Amygdala (tissue), 56 donors: ENCODE measurements around the gene CTTNBP2NL.
"Not testable (repeated sequence)": the region's sequence is repeated elsewhere in the genome, so short reads cannot be mapped to it uniquely, and the experiment has no call there.

Experiments used
- DNase-seq, 56 donors: peaks; one replicate each; lab custom pipeline; 2025; lab: John Stamatoyannopoulos, UW

Gene CTTNBP2NL

GRCh38 chr1:112417271-112417670 is 21.3 kb downstream of the CTTNBP2NL start:
- DNase-seq = no peak

DNA sequence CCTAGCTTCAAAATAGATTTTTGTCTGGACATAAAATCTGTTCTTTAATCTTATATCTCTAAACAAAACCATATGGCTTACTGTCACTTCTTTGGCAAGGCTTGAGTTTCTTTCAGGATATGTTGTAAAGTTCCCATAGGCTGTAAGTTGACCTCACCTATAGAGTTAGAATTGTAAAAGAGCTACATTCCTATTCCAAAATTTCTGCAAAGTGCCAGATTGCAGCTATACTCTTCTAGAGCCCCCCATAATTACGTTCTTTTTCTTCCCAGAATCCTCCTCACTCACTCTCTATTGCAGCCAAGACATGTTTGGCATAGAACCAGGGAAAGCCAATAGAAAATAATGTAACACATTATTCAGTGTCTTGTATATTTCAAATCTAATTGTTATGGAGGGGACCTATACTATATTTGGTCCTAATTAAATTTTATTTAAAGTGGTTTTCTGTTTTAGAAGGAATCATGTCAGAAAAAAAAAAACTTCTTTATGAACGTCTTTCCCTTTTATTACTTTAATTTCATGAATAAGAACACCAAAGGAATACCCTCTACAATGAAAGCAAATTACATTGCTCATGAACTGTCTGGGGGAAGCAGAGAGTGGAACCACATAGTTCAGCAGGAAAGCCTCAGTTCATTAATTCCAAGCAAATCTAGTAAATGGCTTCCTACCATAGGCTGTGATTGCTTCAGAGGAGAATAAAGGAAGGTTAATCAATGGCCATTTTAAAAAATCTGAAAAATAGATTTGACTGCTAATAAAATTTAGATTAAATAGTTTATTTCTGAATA is 22.3 kb downstream of the CTTNBP2NL start:
- no peak for DNase-seq

GRCh38 chr1:112423207-112423606 is 27.2 kb downstream of the CTTNBP2NL start:
- no peak for DNase-seq

DNA sequence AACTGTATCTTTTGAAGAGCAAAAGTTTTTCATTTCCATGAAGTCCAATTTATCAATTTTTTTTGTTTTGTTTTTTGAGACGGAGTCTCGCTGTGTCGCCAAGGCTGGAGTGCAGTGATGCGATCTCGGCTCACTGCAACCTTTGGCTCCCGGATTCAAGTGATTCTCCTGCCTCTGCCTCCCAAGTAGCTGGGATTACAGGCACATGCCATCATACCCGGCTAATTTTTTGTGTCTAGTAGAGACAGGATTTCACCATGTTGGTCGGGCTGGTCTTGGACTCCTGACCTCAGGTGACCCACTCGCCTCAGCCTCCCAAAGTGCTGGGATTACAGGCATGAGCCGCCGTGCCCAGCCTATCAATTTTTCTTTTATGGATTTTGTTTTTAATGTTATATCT is 27.7 kb downstream of the CTTNBP2NL start:
- DNase-seq = not testable (repeated sequence)

- DNase-seq = no peak
Observed at GRCh38 chr1:112429749-112430148, 33.7 kb downstream of the CTTNBP2NL start.

GRCh38 chr1:112431038-112431437 is 35.0 kb downstream of the CTTNBP2NL start:
- no peak for DNase-seq

- no peak for DNase-seq
Observed at GRCh38 chr1:112435448-112435847, 39.4 kb downstream of the CTTNBP2NL start.

DNA sequence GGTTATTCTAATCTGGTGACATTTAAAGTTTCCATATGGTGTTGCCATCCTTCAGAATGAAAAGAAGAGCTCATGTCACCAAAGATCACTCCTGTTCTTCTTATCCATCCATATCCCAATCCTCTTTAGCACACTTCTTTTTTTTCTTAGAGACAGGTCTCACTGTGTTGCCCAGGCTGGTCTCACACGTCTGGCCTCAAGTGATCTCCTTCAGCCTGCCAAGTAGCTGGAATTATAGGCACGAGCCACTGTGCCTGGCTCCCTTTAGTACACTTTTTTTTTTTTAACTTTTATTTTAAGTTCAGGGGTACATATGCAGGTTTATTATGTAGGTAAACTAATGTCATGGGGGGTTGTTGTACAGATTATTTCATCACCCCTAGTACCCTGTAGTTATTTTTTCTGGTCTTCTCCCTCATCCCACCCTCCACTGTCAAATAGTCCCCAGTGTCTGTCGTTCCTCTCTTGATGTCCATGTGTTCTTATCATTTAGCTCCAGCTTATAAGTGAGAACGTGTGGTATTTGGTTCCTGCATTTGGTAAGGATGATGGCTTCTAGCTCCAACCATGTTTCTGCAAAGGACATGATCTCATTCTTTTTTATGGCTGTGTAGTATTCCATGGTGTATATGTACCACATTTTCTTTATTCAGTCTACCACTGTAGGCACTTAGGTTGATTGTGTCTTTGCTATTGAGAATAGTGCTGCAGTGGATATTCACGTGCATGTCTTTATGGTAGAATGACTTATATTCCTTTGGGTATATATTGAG is 40.6 kb downstream of the CTTNBP2NL start:
- DNase-seq = no peak

DNA sequence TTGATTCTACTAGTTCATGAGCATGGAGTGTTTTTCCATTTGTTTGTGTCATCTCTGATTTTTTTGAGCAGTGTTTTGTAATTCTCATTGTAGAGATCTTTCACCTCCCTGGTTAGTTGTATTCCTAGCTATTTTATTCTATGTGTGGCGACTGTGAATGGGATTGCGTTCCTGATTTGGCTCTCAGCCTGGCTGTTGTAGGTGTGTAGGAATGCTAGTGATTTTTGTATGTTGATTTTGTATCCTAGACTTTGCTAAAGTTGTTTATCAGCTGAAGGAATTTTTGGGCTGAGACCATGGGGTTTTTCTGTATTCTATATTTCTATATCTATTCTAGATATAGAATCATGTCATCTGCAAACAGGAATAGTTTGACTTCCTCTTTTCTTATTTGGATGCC is 42.1 kb downstream of the CTTNBP2NL start:
- DNase-seq = not testable (repeated sequence)

- DNase-seq = no peak
Observed at GRCh38 chr1:112439592-112439991, 43.6 kb downstream of the CTTNBP2NL start.

DNA sequence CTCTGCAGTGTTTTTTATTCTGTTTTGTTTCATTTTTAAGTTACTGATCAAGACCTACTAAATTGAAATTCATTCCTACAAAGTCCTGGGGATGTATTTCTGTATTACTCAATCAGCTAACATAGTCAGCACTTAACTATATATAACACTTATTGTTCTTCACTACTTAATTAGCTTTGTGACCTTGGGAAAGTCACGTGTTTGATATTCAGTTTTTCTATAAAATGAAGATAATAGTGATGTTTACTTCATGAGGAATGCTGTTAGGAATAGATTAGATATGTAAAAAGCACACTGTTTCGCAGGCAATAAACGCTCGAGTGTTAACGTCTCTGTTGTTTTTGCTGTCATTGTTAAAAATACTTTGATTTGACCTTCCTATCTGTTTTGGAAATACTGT is 44.6 kb downstream of the CTTNBP2NL start:
- DNase-seq = no peak

DNA sequence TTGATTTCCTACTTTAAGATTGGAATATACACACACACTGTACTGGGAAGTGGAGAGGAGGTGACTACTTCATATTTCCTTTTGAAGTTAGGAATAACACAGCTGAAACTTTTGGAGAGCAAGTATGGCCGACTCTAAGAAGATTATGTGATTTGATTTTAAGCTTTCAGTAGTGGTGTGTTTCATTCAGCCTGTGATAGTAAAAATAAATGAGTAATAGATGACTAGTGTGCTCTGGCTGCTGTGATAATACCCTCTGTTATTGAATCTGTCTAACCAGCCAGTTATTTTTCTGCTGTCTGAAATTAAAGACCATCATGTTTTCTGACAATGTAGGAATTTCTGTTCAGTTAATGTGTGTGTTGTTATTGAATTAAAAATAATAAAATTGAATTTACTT is 48.3 kb downstream of the CTTNBP2NL start:
- DNase-seq = no peak

DNA sequence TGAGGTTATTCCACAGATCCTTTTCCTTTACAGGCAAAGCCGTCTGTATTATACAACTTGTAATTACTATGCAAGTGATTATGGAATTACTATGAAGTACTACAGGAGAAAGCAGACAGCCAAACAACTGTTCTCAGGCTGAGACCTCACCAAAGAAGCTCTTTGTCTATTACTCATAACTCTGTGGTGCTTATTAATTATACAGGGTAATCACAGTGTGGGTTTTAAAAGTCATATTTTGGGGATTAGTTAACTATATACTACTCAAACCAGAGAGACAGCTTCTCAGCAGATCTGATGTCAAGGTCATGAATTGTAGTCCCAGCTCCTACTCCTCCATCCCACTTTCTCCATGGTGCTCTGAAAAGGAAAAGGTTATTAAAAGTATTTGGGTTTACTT is 49.6 kb downstream of the CTTNBP2NL start:
- no peak for DNase-seq

DNA sequence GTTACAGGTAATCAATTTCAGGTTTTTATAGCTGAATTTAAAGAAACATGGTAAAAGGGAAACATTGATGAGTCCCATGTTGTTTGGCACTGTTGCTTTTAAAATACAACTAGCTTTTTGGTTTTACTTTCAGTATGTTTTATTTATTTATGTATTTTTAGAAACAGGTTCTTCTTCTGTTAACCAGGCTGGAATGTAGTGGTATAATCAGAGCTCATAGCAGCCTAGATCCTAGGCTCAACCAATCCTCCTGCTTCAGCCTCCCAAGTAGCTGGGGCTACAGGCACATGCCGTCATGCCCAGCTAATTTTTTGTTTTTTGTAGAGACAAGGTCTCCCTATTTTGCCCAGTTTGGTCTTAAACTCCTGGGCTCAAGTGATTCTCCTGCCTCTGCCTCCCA is 50.4 kb downstream of the CTTNBP2NL start:
- DNase-seq = no peak

- DNase-seq = no peak
Observed at GRCh38 chr1:112448904-112449629, 53.1 kb downstream of the CTTNBP2NL start.

GRCh38 chr1:112449630-112449983 is 53.6 kb downstream of the CTTNBP2NL start:
- DNase-seq = no peak

GRCh38 chr1:112450773-112451172 is 54.8 kb downstream of the CTTNBP2NL start:
- no peak for DNase-seq

DNA sequence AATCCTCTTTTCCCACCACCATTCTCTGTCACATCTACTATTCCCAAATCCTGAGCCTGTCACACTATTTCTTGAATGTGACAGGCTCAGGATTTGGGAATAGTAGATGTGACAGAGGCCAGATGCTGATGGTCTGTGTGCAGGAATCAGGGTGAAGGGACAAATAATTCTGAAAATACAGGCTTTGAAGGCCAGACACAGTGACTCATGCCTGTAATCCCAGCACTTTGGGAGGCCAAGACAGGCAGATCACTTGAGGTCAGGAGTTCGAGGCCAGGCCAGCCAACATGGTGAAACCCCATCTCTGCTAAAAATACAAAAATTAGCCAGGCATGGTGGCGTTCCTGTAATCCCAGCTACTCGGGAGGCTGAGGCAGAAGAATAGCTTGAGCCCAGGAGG is 55.3 kb downstream of the CTTNBP2NL start:
- DNase-seq = not testable (repeated sequence)

DNA sequence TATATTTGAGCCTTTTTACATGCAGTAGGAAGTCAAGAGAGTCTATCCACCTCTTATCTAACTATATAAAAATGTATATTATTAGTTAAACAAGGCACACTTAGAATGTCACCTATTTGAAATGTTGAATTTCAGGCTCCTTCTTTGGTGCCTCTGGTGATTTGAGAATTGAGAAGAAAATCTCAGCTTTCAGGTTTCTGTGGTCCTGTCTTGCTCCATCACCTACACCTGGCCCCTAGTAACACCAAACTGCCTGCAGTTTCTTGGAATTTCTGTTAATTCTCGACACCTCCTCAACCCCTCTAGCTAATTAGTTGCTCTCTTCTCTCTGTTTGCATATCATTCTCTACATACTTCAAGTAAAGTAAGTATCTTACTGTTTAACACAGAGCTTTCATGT is 57.9 kb downstream of the CTTNBP2NL start:
- no peak for DNase-seq

DNA sequence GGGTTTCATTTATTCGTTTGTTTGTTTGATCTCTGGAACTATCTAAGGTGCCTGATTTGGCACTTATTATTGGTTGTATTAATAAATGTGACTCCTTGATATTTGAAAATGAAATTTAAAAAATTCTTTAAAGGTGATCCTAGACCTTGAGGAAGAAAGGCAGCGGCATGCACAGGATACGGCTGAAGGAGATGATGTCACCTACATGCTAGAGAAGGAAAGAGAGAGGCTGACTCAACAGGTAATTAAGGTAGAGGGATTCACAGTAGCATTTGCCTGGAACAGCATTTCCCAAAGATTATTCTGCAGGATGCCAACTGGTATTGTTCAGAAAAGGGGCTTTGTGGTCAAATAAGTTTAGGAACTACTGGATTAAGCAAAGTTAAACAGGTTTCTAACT is 58.3 kb downstream of the CTTNBP2NL start:
- DNase-seq = no peak

GRCh38 chr1:112457241-112457640 is 61.2 kb downstream of the CTTNBP2NL start:
- DNase-seq = no peak
